Peyer's patch (tissue), 4 donors: ENCODE measurements around the gene PTER.

Experiments used
- CTCF ChIP-seq, 6 experiments: fragments of 450-650 bp in 4 of 6; fragments of 200-600 bp in 2 of 6; sonication (generic) in 1 of 6; IDR thresholded peaks; one replicate each; pipeline ENCODE4 v1.5.1; 2017 to 2019; ENCODE audit warnings: antibody characterized with exemption in 6 of 6, mild to moderate bottlenecking in 3 of 6, moderate library complexity in 1 of 6
- POLR2A ChIP-seq, 2 donors: fragments of 450-650 bp; IDR thresholded peaks; one replicate each; pipeline ENCODE4 v1.5.1; 2017; ENCODE audit warnings: antibody characterized with exemption in 2 of 2, mild to moderate bottlenecking in 2 of 2, moderate library complexity in 2 of 2

GRCh38 chr10:16519908-16520861, 83.4 kb downstream of the PTER start:
- TF ChIP-seq CTCF (IDR thresholded peaks at IDR 0.05): no peak
- no peak for TF ChIP-seq POLR2A (IDR thresholded peaks at IDR 0.05)
